Activated naive CD4-positive, alpha-beta T cell treated with anti-CD3 and anti-CD28 coated beads for 36 hours (primary cell): ENCODE measurements around the gene KCNJ5. TPM values are rescaled to one million over a fixed set of nuclear protein-coding genes. Genes with fewer than 3 reads are reported as not detected.

Experiments
- CTCF ChIA-PET: fragments of 350-600 bp; sonication (Branson Sonifier 250); formaldehyde crosslinking; loops from one replicate; lab custom pipeline; 2021; ENCODE audit warnings: antibody characterized with exemption; lab: Charles Lee
- DNase-seq: peaks from one replicate; pipeline ENCODE4 v3.0.0-alpha.2; 2020
- H3K27ac Mint-ChIP-seq: one replicate; pipeline ENCODE4 v1.8.0; 2021; ENCODE audit warnings: mild to moderate bottlenecking, mixed read lengths
- H3K27me3 Mint-ChIP-seq: one replicate; pipeline ENCODE4 v1.8.0; 2021; ENCODE audit warnings: low read depth, mixed read lengths
- H3K36me3 Mint-ChIP-seq: one replicate; pipeline ENCODE4 v1.8.0; 2021; ENCODE audit warnings: low read depth, mixed read lengths
- H3K4me1 Mint-ChIP-seq: one replicate; pipeline ENCODE4 v1.8.0; 2021; ENCODE audit warnings: low read depth, mixed read lengths
- H3K4me3 Mint-ChIP-seq: one replicate; pipeline ENCODE4 v1.8.0; 2021; ENCODE audit warnings: mild to moderate bottlenecking, moderate library complexity, mixed read lengths
- H3K9me3 Mint-ChIP-seq: one replicate; pipeline ENCODE4 v1.8.0; 2021; ENCODE audit warnings: mixed read lengths
- intact Hi-C: fragments of 100-400 bp; cut with micrococcal nuclease; formaldehyde crosslinking; loops from one replicate; pipeline ENCODE4 v1.15.1; 2023
- total RNA-seq, 2 experiments: library from RNA; stranded (reverse); gene quantifications; one replicate each; pipeline ENCODE4 v1.2.3, GENCODE V29; 2021

Gene KCNJ5
- total RNA-seq, 2 experiments from 2014 or later = not detected

DNA sequence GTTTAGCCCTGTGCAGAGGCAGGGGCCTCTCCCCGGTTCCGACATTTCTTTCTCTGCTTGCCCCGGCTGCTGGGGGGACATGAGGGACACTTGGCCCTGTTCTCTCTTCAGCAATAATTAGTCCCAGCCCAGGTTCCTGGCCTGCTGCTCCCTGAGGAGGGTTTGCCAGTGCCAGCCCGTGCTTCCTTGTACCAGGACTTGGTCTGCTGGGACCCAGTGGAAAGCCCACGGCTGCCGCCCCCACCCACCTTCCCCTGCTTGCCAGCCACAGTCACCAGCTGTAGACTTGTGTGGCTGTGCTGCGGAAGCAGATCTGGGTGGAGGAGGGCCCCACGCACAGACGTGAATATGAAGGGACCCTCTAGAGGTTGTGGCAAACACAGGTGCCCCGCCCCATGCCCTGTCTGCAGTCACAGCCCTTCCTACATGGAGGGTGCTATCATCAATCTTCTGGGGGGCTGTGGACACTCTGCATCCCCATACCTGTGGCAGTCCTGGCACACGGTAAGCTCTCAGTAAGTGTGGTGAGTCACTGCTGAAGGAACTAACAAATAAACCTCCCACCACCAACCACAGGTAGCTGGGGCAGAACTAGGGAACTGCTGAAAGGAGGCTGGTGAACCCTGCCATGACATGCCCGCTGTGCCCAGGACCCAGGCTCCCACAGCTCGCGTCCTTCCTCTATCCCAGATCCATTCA, 50.6 kb downstream of the KCNJ5 start:
- no peak overlapping the region for H3K4me3 Mint-ChIP-seq
- no peaks in the 10 kb centered on the region for H3K27me3 Mint-ChIP-seq
- no peaks in the 10 kb centered on the region for H3K9me3 Mint-ChIP-seq
- CTCF ChIA-PET = interaction anchor here (2.3 kb wide), 1 partner anchor 57 kb away, joined by 8 read pairs; no protein-coding TSS in a partner anchor
- no peak overlapping the region for H3K27ac Mint-ChIP-seq
- DNase-seq = no peak
- H3K36me3 Mint-ChIP-seq = no peaks in the 10 kb centered on the region
- intact Hi-C loops = no loop called here
- no peaks in the 10 kb centered on the region for H3K4me1 Mint-ChIP-seq

DNA sequence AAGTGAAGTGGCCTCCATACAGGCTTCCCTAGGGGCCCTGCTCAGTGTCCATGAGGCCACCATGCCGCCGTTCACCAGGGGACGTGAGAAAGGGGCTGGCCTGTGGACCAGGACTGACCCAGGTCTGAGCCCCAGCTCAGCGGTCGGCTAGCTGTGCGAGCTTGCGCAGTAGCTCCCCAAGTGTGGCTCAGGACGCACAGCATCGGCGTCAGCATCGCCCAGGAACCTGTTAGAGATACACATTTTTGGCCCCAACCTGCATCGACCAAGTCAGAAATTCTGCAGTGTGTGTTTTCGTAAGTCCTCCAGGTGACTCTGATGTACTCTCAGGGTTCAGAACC, 51.1 kb downstream of the KCNJ5 start:
- H3K4me1 Mint-ChIP-seq = no peaks in the 10 kb centered on the region
- no peaks in the 10 kb centered on the region for H3K9me3 Mint-ChIP-seq
- no peak for DNase-seq
- no peak overlapping the region for H3K4me3 Mint-ChIP-seq
- CTCF ChIA-PET = no interaction called here
- intact Hi-C loops = no loop called here
- H3K27me3 Mint-ChIP-seq = no peaks in the 10 kb centered on the region
- H3K27ac Mint-ChIP-seq = no peak overlapping the region
- no peaks in the 10 kb centered on the region for H3K36me3 Mint-ChIP-seq

DNA sequence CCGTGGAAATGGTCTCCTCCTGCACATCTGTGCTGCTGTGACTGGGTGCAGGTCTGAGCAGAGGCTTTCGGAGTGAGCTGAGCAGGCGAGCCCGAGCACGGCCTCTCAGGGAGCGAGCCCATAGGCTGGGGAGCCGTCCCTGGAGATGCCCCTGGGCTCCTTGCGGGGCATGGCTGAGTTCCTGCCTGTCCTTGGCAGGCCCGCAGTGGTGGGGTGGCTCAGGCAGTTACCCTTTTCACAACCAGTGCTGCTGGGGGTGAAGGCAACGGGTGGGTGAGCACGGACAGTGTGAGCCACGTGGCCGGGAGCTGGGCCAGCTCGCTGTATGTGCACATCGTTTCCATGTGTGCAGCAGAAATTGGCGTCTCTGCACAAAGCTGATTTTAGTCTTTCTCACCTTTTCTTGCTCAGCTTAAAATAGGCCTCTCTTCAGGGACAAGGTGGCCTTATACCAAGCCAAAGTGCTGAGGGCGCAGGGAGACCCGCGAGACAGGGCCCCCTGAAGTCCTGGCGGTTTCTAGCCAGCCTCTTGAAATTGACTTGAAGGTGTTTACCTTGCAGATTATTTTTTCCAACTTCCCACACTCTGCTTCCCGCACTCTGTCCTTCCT, 51.8 kb downstream of the KCNJ5 start, which contains the start of gene TP53AIP1:
TP53AIP1 (minus strand) TSS at position 55 of the 611 bp plus-strand sequence. CDS start 5,053 bp downstream, outside the sequence.
- Mint-ChIP-seq H3K9me3 (no peaks in the 10 kb centered on the region), H3K27ac (no peak within 1 kb of the TSS), H3K4me1 (no peaks in the 10 kb centered on the region), H3K36me3 (no peaks in the 10 kb centered on the region), H3K27me3 (no peaks in the 10 kb centered on the region), H3K4me3 (no peak within 1 kb of the TSS)
- CTCF ChIA-PET = interaction anchor here (0.6 to 1.2 kb wide), 2 partner anchors 29 to 61 kb away, joined by 3 read pairs; no protein-coding TSS in a partner anchor
- intact Hi-C loops = no loop called here
- no peak for DNase-seq

DNA sequence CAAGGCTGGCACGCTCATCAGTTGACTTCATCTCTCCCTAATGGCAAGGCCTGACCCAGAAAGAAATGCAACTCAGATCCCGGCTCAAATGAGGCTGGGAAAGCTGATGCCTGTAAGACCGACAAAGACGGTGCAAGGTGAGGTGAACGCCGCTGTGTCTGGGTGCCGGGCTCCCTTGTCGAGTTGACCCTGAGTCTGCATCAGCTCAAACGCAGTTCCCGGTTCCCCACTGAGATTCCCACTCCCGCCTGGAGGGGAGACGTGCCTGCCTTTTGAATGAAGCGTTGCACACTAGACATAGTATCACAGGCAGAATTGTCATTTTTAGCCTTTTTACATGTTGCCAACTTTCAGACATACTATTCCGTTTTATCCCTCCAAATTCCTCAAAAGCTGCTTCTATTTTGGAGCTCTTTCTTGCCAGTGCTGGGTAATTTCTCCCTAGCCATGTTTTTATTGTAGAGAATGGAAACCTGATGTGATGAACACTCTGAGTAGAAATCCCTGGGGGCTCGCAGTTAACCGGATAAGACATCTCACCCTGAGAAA, 52.3 kb downstream of the KCNJ5 start:
- no peak overlapping the region for H3K4me3 Mint-ChIP-seq
- CTCF ChIA-PET = interaction anchor here (1.2 kb wide), 1 partner anchor 62 kb away, joined by 3 read pairs; no protein-coding TSS in a partner anchor
- no peaks in the 10 kb centered on the region for H3K4me1 Mint-ChIP-seq
- H3K36me3 Mint-ChIP-seq = no peaks in the 10 kb centered on the region
- H3K27me3 Mint-ChIP-seq = peaks cover 4% of the 10 kb centered on the region
- intact Hi-C loops = no loop called here
- H3K27ac Mint-ChIP-seq = no peak overlapping the region
- DNase-seq = no peak
- H3K9me3 Mint-ChIP-seq = no peaks in the 10 kb centered on the region

DNA sequence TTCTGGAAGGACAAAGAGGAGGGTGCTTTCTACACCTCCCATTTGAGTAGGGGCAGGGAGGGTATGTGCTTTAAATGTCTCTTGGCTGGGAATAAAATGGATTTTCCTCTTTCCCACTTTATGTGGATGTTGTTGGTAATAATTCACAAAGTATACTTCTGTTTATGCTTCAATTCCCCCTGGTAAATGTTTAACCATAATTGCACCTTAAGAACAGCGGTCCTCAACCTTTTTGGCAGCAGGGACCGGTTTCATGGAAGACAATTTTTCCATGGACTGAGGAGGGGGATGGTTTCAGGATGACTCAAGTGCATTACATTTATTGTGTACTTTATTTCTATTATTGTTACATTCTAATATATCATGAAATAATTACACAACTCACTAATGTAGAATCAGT, 55.5 kb downstream of the KCNJ5 start:
- Mint-ChIP-seq H3K36me3 (no peaks in the 10 kb centered on the region), H3K4me3 (no peak overlapping the region), H3K9me3 (no peaks in the 10 kb centered on the region), H3K27ac (no peak overlapping the region), H3K27me3 (peaks cover 4% of the 10 kb centered on the region), H3K4me1 (no peaks in the 10 kb centered on the region)
- DNase-seq = no peak
- intact Hi-C loops = no loop called here
- CTCF ChIA-PET = interaction anchor here (1.0 to 4.2 kb wide), 3 partner anchors 10 to 61 kb away, joined by 3 to 44 read pairs (median 10); no protein-coding TSS in a partner anchor

DNA sequence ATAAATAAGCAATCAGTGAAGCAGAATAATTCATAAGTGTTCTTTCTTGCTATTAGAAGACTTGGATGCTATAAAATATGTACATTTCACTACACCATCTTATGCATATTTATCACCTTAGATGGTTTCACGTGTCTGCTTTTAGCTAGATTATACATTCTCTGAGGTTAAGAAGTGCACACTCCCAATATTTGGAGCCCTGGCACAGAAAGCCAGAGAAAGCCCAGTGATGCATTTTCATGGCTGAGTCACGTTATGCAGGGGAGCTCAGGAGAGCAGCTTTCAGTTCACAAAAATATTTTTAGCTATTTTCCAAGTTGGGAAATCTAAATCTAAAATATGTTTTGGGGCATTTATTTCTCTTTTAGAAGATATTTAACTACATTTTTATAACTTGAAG, 56.6 kb downstream of the KCNJ5 start:
- peaks cover 4% of the 10 kb centered on the region for H3K27me3 Mint-ChIP-seq
- no peaks in the 10 kb centered on the region for H3K36me3 Mint-ChIP-seq
- no peak for DNase-seq
- intact Hi-C loops = loop anchor here (2.0 kb wide), 1 partner anchor 63 kb away; no protein-coding TSS in a partner anchor
- CTCF ChIA-PET = interaction anchor here (1.4 to 4.2 kb wide), 7 partner anchors 9 to 66 kb away, joined by 3 to 44 read pairs (median 10); no protein-coding TSS in a partner anchor
- H3K4me1 Mint-ChIP-seq = no peaks in the 10 kb centered on the region
- no peaks in the 10 kb centered on the region for H3K9me3 Mint-ChIP-seq
- no peak overlapping the region for H3K27ac Mint-ChIP-seq
- no peak overlapping the region for H3K4me3 Mint-ChIP-seq

DNA sequence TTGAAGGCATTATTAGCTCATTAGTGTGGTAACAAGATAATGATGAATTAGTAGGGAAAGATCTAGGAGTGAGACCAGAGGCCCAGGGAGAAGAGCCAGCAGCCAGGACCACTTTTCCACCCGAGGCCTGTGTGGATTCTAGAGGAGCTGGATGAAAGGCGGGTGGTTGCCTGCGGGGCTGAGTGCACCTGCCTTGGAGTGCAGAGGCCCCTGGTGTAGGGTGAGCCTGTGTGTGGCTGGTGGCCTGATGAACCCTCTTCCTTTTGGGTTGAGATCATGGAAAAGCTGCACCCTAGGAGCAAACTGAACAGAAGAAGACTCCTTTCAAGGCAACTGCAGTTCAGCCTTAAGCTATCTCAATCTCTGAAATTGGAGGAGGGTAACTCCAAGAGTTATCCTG, 57.4 kb downstream of the KCNJ5 start:
- H3K27me3 Mint-ChIP-seq = peaks cover 4% of the 10 kb centered on the region
- no peak overlapping the region for H3K4me3 Mint-ChIP-seq
- DNase-seq = peak; percentile 25
- H3K4me1 Mint-ChIP-seq = no peaks in the 10 kb centered on the region
- no peaks in the 10 kb centered on the region for H3K9me3 Mint-ChIP-seq
- no peaks in the 10 kb centered on the region for H3K36me3 Mint-ChIP-seq
- intact Hi-C loops = loop anchor here (2.0 kb wide), 1 partner anchor 64 kb away; no protein-coding TSS in a partner anchor
- H3K27ac Mint-ChIP-seq = no peak overlapping the region
- CTCF ChIA-PET = interaction anchor here (0.7 to 4.2 kb wide), 11 partner anchors 8 to 67 kb away, joined by 3 to 44 read pairs (median 7); no protein-coding TSS in a partner anchor

DNA sequence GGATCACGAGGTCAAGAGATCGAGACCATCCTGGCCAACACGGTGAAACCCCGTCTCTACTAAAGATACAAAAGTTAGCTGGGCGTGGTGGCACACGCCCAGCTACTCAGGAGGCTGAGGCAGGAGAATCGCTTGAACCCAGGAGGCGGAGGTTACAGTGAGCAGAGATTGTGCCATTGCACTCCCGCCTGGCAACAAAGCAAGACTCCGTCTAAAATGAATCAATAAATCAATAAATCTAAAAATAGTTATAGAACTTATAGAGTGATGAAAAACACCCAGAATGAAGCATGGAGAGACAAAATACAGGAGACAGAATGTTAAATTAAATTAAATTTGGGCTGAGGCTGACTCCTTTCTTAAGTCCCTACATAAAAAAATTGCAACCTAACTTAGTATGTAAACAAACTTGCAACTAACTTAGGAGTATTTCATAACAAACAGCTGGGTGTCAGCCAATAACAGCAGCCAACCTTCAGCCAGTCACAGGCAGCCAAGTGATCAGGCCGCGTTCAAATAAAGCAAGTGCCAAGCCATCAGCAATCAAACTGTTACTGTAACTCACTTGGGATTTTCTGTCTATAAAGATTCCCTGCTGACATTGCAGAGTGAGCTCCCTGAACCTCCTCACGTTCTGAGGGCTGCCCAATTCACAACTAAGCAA, 58.8 kb downstream of the KCNJ5 start:
- Mint-ChIP-seq H3K36me3 (no peaks in the 10 kb centered on the region), H3K27ac (no peak overlapping the region), H3K4me3 (no peak overlapping the region), H3K9me3 (no peaks in the 10 kb centered on the region), H3K4me1 (no peaks in the 10 kb centered on the region), H3K27me3 (peaks cover 4% of the 10 kb centered on the region)
- CTCF ChIA-PET = interaction anchor here (0.6 to 4.2 kb wide), 5 partner anchors 11 to 68 kb away, joined by 3 to 44 read pairs (median 5); no protein-coding TSS in a partner anchor
- intact Hi-C loops = loop anchor here (2.0 kb wide), 1 partner anchor 65 kb away; no protein-coding TSS in a partner anchor
- no peak for DNase-seq

DNA sequence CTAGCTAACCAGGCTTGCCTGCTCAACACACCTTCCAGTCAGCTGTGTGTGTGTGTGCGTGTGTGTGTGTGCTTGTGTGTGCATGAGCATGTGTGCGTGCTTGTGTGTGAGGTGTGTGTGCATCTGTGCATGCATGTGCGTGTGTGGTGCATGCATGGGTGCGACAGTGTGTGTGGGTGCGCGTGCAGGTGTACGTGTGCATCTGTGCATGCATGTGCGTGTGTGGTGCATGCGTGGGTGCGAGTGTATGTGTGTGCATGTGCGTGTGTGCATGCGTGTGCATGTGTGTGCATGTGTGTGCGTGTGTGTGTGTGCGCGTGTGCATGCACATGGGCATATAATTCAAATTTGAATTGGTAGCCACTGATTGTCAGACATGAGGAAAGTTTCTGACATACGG, 62.0 kb downstream of the KCNJ5 start:
- H3K27me3 Mint-ChIP-seq = peaks cover 6% of the 10 kb centered on the region
- no peaks in the 10 kb centered on the region for H3K36me3 Mint-ChIP-seq
- no peak overlapping the region for H3K4me3 Mint-ChIP-seq
- intact Hi-C loops = no loop called here
- H3K4me1 Mint-ChIP-seq = no peaks in the 10 kb centered on the region
- H3K27ac Mint-ChIP-seq = no peak overlapping the region
- no peak for DNase-seq
- CTCF ChIA-PET = interaction anchor here (9.5 kb wide), 1 partner anchor 68 kb away, joined by 175 read pairs; no protein-coding TSS in a partner anchor
- no peaks in the 10 kb centered on the region for H3K9me3 Mint-ChIP-seq

DNA sequence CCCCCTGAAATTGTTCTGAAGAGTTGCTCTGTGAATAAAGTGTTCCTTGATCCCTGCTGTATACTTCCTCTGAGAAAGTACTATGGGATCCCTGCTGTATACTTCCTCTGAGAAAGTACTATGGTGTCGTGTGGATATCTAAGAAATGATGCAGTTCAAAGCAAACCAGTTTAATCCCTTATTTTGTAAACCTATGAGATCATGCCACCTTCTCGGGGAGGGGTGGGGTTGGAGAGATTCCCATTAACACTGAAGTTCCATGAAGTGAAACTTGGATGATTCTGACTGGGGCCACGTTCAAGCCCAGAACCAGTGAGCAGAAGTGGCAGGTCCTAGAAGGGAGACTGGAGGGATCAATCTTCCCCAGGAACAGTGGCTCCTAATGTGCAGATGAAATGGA, 64.5 kb downstream of the KCNJ5 start:
- DNase-seq = no peak
- no peaks in the 10 kb centered on the region for H3K36me3 Mint-ChIP-seq
- no peak overlapping the region for H3K27ac Mint-ChIP-seq
- CTCF ChIA-PET = interaction anchor here (0.7 to 9.5 kb wide), 17 partner anchors 7 to 124 kb away, joined by 3 to 175 read pairs (median 4); partner anchors contain the start of gene KCNJ5
- peaks cover 3% of the 10 kb centered on the region for H3K27me3 Mint-ChIP-seq
- no peaks in the 10 kb centered on the region for H3K9me3 Mint-ChIP-seq
- H3K4me1 Mint-ChIP-seq = no peaks in the 10 kb centered on the region
- intact Hi-C loops = loop anchor here (1.0 to 5.0 kb wide), 3 partner anchors 71 to 798 kb away; no protein-coding TSS in a partner anchor
- no peak overlapping the region for H3K4me3 Mint-ChIP-seq

DNA sequence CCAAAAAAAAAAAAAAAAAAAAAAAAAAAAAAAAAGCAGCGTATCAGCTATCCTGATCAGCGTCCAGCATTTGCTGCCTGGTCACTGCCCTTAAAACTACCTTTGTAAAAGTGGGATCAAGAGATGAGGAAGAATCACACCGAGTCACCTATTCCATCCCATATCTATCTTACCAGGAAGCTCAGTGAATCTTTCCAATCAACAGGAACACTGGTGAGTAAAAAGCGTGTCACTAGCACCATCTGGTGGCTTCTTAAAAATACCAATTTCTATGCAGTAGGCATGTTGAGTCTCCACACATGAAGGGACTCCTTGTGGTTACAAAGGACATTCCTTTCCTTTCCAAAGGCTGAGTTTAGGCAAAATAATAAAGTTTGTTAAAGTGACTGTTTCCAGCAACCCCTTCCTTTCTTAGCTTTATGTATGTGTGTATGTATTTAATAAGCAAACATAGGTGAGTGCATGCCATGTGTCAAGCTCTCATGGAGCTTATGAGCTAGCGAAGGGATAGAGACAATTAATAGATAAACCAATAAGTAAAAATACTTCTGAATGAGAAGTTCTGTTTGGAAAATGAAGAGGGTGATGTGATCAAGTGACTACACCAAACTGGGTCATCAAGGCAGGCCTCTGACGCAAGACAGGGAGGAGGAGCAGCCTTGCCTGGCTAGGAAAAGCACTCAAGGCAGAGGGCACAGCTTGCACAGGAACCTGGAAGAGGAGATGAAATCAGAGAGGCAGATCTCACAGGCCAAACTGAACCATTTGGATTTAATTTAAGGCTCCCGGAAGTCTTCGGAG, 65.4 kb downstream of the KCNJ5 start:
- DNase-seq = peak; percentile 46

More for the DNA sequence above, 65.4 kb downstream of the KCNJ5 start:
- H3K27ac Mint-ChIP-seq = no peak overlapping the region
- H3K4me3 Mint-ChIP-seq = no peak overlapping the region
- no peaks in the 10 kb centered on the region for H3K36me3 Mint-ChIP-seq
- peaks cover 3% of the 10 kb centered on the region for H3K27me3 Mint-ChIP-seq
- H3K4me1 Mint-ChIP-seq = no peaks in the 10 kb centered on the region
- CTCF ChIA-PET = interaction anchor here (0.6 to 9.5 kb wide), 26 partner anchors 8 to 1490 kb away, joined by 3 to 175 read pairs (median 4); partner anchors contain the start of gene KCNJ5
- H3K9me3 Mint-ChIP-seq = no peaks in the 10 kb centered on the region
- intact Hi-C loops = loop anchor here (1.0 to 5.0 kb wide), 3 partner anchors 72 to 799 kb away; no protein-coding TSS in a partner anchor
